ENCODE measurements around the gene AKAIN1.

AKAIN1 gene

DNA sequence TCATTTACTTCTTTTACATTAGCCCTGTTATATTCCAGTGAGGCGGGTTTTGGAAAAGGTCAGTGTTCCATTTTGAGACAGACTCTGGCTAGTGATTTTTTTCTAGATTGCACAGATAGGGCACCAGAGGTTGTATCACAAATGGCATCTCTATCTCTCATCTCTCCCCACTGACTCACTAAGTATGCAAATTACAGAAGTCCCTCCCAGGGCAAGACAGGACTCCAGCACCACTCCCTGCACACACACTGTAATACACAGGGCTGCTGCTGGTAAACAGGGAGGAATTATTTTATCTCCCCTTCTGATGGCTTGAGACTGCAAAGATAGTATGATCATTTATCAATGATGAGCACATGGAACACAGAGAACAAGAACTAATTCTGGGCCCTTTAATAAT, 46.2 kb downstream of the AKAIN1 start:
- no peak for TF ChIP-seq EZH2phosphoT487 (conservative IDR thresholded peaks at IDR 0.05; ENCODE audit: low read length)
- TF ChIP-seq, protein P1, sequence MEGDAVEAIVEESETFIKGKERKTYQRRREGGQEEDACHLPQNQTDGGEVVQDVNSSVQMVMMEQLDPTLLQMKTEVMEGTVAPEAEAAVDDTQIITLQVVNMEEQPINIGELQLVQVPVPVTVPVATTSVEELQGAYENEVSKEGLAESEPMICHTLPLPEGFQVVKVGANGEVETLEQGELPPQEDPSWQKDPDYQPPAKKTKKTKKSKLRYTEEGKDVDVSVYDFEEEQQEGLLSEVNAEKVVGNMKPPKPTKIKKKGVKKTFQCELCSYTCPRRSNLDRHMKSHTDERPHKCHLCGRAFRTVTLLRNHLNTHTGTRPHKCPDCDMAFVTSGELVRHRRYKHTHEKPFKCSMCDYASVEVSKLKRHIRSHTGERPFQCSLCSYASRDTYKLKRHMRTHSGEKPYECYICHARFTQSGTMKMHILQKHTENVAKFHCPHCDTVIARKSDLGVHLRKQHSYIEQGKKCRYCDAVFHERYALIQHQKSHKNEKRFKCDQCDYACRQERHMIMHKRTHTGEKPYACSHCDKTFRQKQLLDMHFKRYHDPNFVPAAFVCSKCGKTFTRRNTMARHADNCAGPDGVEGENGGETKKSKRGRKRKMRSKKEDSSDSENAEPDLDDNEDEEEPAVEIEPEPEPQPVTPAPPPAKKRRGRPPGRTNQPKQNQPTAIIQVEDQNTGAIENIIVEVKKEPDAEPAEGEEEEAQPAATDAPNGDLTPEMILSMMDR (IDR thresholded peaks at IDR 0.05; ENCODE audit: insufficient read depth, low read length, poor library complexity, severe bottlenecking), result no peak
- Histone ChIP-seq H3K9me2 (replicated peaks; ENCODE audit: insufficient read depth, low read length) (no peaks in the 10 kb centered on the region), H3K4me2 (ENCODE audit: low read depth, low read length, poor library complexity, severe bottlenecking) (no peak overlapping the region), H3K79me2 (ENCODE audit: insufficient read depth, low read length) (no peaks in the 10 kb centered on the region), H4K20me1 (ENCODE audit: low read depth, low read length) (no peaks in the 10 kb centered on the region), H2AFZ (ENCODE audit: low read depth, low read length, severe bottlenecking) (no peak overlapping the region), H3K27ac (ENCODE audit: low read depth, low read length) (no peak overlapping the region), H3K9me3 (ENCODE audit: insufficient read depth, low read length) (no peaks in the 10 kb centered on the region), H3K36me3 (ENCODE audit: low read length) (no peaks in the 10 kb centered on the region), H3K9ac (ENCODE audit: low read length) (no peak overlapping the region), H3K27me3 (ENCODE audit: low read length) (no peaks in the 10 kb centered on the region), H3F3A (ENCODE audit: insufficient read depth) (no peaks in the 10 kb centered on the region), H3K4me3 (ENCODE audit: insufficient read depth, low read length, poor library complexity, severe bottlenecking) (no peak overlapping the region)

DNA sequence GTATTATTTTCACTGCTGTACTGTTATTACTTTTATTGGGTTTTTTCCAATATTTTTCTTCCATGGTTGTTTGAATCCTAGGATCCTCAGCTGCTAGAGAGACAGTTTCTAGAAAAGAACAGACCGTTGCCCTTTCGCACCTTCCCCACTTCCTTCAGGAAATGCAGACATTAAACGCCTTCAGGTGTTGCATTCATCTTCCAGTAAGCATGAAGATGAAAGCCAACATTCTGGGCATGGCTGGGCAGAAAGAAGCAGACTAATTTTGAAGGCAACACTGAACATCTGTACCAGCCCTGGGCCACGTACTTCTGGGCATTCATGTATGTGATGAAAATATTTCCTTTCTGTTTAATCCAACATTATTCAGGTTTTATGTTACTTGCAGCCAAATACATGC, 51.0 kb downstream of the AKAIN1 start:
- Histone ChIP-seq H3K27me3 (ENCODE audit: low read length) (no peaks in the 10 kb centered on the region), H3K9me3 (ENCODE audit: insufficient read depth, low read length) (no peaks in the 10 kb centered on the region), H3K36me3 (ENCODE audit: low read length) (no peaks in the 10 kb centered on the region), H3K4me3 (ENCODE audit: insufficient read depth, low read length, poor library complexity, severe bottlenecking) (no peak overlapping the region), H3K9ac (ENCODE audit: low read length) (no peak overlapping the region), H3K9me2 (replicated peaks; ENCODE audit: insufficient read depth, low read length) (no peaks in the 10 kb centered on the region), H3K79me2 (ENCODE audit: insufficient read depth, low read length) (no peaks in the 10 kb centered on the region), H3F3A (ENCODE audit: insufficient read depth) (no peaks in the 10 kb centered on the region), H3K27ac (ENCODE audit: low read depth, low read length) (no peak overlapping the region), H4K20me1 (ENCODE audit: low read depth, low read length) (no peaks in the 10 kb centered on the region), H3K4me2 (ENCODE audit: low read depth, low read length, poor library complexity, severe bottlenecking) (no peak overlapping the region), H2AFZ (ENCODE audit: low read depth, low read length, severe bottlenecking) (no peak overlapping the region)
- TF ChIP-seq, protein P1 (IDR thresholded peaks at IDR 0.05; ENCODE audit: insufficient read depth, low read length, poor library complexity, severe bottlenecking), result no peak
- TF ChIP-seq EZH2phosphoT487 (conservative IDR thresholded peaks at IDR 0.05; ENCODE audit: low read length), result no peak

DNA sequence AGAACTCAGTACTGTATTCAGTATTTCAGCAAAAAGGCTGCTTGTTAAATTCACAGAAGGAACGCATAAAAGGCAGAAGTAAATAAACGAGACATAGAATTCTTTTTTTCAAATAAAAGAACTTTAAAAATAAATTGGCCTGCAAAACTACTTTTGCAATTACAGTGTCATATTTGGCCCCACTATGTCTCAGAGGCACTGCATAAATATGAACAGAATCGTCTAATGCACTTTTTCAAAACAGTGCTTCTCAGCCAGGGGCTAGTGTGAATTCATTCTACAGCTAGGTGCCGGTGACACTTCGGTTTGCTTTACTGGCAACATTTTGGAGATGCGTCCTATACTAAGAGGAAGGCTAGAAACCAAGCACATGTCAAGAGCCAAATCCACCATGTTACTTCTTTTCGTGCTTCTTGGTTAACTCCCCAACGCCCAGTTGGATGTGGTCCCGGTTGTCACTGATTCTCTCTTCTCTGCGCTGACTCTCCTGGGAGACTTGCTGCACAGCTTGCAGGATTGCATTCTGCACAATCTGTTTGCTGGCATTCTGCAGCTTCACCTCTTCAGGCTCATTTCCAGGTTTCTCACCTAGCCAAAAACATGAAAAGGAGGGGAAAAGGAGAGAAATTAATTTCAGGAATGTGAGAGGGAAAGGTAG, 51.8 kb downstream of the AKAIN1 start:
- Histone ChIP-seq H3K4me3 (ENCODE audit: insufficient read depth, low read length, poor library complexity, severe bottlenecking) (no peak overlapping the region), H3F3A (ENCODE audit: insufficient read depth) (no peaks in the 10 kb centered on the region), H3K27me3 (ENCODE audit: low read length) (no peaks in the 10 kb centered on the region), H3K27ac (ENCODE audit: low read depth, low read length) (no peak overlapping the region), H3K79me2 (ENCODE audit: insufficient read depth, low read length) (no peaks in the 10 kb centered on the region), H3K4me2 (ENCODE audit: low read depth, low read length, poor library complexity, severe bottlenecking) (no peak overlapping the region), H3K9ac (ENCODE audit: low read length) (no peak overlapping the region), H3K36me3 (ENCODE audit: low read length) (no peaks in the 10 kb centered on the region), H4K20me1 (ENCODE audit: low read depth, low read length) (no peaks in the 10 kb centered on the region), H2AFZ (ENCODE audit: low read depth, low read length, severe bottlenecking) (no peak overlapping the region), H3K9me3 (ENCODE audit: insufficient read depth, low read length) (no peaks in the 10 kb centered on the region), H3K9me2 (replicated peaks; ENCODE audit: insufficient read depth, low read length) (no peaks in the 10 kb centered on the region)
- TF ChIP-seq, protein P1 (IDR thresholded peaks at IDR 0.05; ENCODE audit: insufficient read depth, low read length, poor library complexity, severe bottlenecking), result no peak
- TF ChIP-seq EZH2phosphoT487 (conservative IDR thresholded peaks at IDR 0.05; ENCODE audit: low read length), result no peak

Measured in SU-DHL-6 (cell line).